HG03378 (cell line): ENCODE measurements around the gene CCDC87.
"Not testable (repeated sequence)": the region's sequence is repeated elsewhere in the genome, so short reads cannot be mapped to it uniquely, and the experiment has no call there.

Experiments
- ATAC-seq: cut with Tn5 transposase; IDR thresholded peaks from one replicate; pipeline ENCODE4 v1.9.1; 2021; ENCODE audit warnings: mild to moderate bottlenecking, moderate library complexity; ENCODE audit not compliant: unreplicated experiment

CCDC87 gene

GRCh38 chr11:66582565-66583147, 10.2 kb downstream of the CCDC87 start:
- not testable (repeated sequence) for ATAC-seq

GRCh38 chr11:66581261-66581660, 11.6 kb downstream of the CCDC87 start:
- ATAC-seq = no peak

GRCh38 chr11:66580803-66581202, 12.1 kb downstream of the CCDC87 start:
- no peak for ATAC-seq

- ATAC-seq = no peak
These were observed 13.8 kb downstream of the CCDC87 start for GRCh38 chr11:66579017-66579606.

GRCh38 chr11:66570850-66571180, 22.0 kb downstream of the CCDC87 start:
- no peak for ATAC-seq

GRCh38 chr11:66570079-66570849, 22.6 kb downstream of the CCDC87 start:
- no peak for ATAC-seq

GRCh38 chr11:66569076-66569475, 23.8 kb downstream of the CCDC87 start:
- ATAC-seq = no peak

- no peak for ATAC-seq
These were observed 24.5 kb downstream of the CCDC87 start, which contains the start of gene CTSF for GRCh38 chr11:66568124-66568916. Gene CTSF (minus strand): TSS chr11:66568606. CDS start chr11:66568486, 120 bp downstream.

GRCh38 chr11:66567787-66568123, 25.1 kb downstream of the CCDC87 start:
- ATAC-seq = no peak

GRCh38 chr11:66566221-66566620, 26.6 kb downstream of the CCDC87 start:
- ATAC-seq = no peak

GRCh38 chr11:66564984-66565383, 27.9 kb downstream of the CCDC87 start:
- no peak for ATAC-seq

- ATAC-seq = no peak
These were observed 28.3 kb downstream of the CCDC87 start for GRCh38 chr11:66564538-66564937.

- ATAC-seq = no peak
These were observed 29.0 kb downstream of the CCDC87 start for GRCh38 chr11:66563832-66564231.

- no peak for ATAC-seq
These were observed 29.8 kb downstream of the CCDC87 start for GRCh38 chr11:66562907-66563583.

GRCh38 chr11:66562275-66562674, 30.6 kb downstream of the CCDC87 start:
- no peak for ATAC-seq

- no peak for ATAC-seq
These were observed 31.0 kb downstream of the CCDC87 start for GRCh38 chr11:66561975-66562248.

GRCh38 chr11:66561178-66561974, 31.5 kb downstream of the CCDC87 start:
- ATAC-seq = no peak

GRCh38 chr11:66559866-66560676, 32.8 kb downstream of the CCDC87 start:
- no peak for ATAC-seq

GRCh38 chr11:66559142-66559865, 33.6 kb downstream of the CCDC87 start:
- no peak for ATAC-seq
